ENCODE data around the gene KRTAP10-1. TPM values are rescaled to one million over a fixed set of nuclear protein-coding genes. Genes with fewer than 3 reads are reported as not detected.
A peak's percentile ranks its signal among the peaks of the same experiment; 100 is the strongest.
"Not testable (repeated sequence)": the region's sequence is repeated elsewhere in the genome, so short reads cannot be mapped to it uniquely, and the experiment has no call there.

The KRTAP10-1 gene
- total RNA-seq, 2 experiments from 2014 or later: not detected

DNA sequence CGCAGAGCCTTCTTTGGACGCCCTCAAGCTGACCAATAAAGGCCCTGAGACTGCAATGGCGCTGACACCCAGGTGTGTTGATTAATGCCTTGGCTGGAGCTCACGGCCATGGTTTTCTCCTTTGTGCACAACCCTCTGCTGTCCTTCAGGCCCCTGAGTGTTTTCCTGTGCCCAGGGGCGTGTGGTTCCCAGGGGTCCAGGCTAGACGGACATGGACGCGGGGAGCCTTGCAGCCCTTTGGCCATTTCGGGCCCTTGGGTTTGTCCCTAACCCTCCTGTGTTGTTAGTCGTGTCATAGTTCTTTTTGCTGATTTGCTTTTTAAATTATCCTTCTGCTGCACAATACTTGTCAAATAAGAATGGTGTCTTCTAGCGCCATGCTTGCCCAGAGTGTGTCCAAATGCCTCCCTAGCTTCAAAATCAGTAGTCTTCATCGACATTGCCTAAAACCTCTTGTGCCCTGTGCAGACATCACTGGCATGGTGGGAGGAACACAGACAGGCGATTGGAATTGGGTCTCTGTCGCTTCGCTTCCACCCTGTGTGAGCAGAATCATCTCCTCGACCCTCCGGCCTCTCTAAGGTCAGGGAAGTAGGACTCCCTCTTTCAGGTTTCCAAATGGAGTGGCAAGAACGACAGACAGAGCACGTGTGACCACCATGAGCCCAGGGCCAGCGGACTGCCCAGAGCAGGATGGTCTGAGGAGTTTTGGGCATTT lies 35.5 kb upstream of the KRTAP10-1 start:
- peak; percentile 25 for DNase-seq
- H3K9me3 Mint-ChIP-seq (ENCODE audit: low read depth): peaks cover 21% of the 10 kb centered on the region
- peaks cover 11% of the 10 kb centered on the region for H3K36me3 Mint-ChIP-seq
- CTCF ChIA-PET: interaction anchor here (1.0 to 1.1 kb wide), 2 partner anchors 28 to 218 kb away, joined by 3 to 5 read pairs; no protein-coding TSS in a partner anchor
- H3K4me3 Mint-ChIP-seq: no peak overlapping the region
- no peak overlapping the region for H3K27ac Mint-ChIP-seq
- ATAC-seq: no peak
- no peaks in the 10 kb centered on the region for H3K4me1 Mint-ChIP-seq
- H3K27me3 Mint-ChIP-seq: peaks cover 3% of the 10 kb centered on the region

DNA sequence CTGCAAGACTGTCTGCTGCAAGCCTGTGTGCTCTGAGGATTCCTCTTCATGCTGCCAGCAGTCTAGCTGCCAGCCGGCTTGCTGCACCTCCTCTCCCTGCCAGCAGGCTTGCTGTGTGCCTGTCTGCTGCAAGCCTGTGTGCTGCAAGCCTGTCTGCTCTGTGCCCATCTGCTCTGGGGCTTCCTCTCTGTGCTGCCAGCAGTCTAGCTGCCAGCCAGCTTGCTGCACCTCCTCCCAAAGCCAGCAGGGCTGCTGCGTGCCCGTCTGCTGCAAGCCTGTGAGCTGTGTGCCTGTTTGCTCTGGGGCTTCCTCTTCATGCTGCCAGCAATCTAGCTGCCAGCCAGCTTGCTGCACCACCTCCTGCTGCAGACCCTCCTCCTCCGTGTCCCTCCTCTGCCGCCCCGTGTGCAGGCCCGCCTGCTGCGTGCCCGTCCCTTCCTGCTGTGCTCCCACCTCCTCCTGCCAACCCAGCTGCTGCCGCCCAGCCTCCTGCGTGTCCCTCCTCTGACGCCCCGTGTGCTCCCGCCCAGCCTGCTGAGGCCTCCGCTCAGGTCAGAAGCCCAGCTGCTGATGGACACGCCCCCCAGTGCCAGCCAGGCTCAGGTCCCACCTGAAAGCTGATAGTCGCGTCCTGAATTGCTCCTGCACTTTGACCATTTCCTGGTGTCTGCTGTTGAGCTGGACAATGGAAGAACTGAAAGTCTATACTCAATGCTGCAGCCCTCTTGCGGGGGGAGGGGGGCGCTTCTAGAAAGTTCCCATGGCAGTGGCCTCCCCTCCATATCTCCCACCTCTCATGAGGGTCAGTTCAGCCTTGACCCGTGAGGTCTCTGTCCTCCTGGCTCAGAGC lies 34.7 kb upstream of the KRTAP10-1 start:
- H3K4me3 Mint-ChIP-seq: no peak overlapping the region
- H3K27me3 Mint-ChIP-seq: peaks cover 3% of the 10 kb centered on the region
- CTCF ChIA-PET: interaction anchor here (0.7 to 1.1 kb wide), 3 partner anchors 27 to 219 kb away, joined by 3 to 5 read pairs (median 4); no protein-coding TSS in a partner anchor
- H3K4me1 Mint-ChIP-seq: no peaks in the 10 kb centered on the region
- ATAC-seq (no peak), DNase-seq (peak; percentile 35)
- peaks cover 16% of the 10 kb centered on the region for H3K9me3 Mint-ChIP-seq (ENCODE audit: low read depth)
- peaks cover 8% of the 10 kb centered on the region for H3K36me3 Mint-ChIP-seq
- no peak overlapping the region for H3K27ac Mint-ChIP-seq

DNA sequence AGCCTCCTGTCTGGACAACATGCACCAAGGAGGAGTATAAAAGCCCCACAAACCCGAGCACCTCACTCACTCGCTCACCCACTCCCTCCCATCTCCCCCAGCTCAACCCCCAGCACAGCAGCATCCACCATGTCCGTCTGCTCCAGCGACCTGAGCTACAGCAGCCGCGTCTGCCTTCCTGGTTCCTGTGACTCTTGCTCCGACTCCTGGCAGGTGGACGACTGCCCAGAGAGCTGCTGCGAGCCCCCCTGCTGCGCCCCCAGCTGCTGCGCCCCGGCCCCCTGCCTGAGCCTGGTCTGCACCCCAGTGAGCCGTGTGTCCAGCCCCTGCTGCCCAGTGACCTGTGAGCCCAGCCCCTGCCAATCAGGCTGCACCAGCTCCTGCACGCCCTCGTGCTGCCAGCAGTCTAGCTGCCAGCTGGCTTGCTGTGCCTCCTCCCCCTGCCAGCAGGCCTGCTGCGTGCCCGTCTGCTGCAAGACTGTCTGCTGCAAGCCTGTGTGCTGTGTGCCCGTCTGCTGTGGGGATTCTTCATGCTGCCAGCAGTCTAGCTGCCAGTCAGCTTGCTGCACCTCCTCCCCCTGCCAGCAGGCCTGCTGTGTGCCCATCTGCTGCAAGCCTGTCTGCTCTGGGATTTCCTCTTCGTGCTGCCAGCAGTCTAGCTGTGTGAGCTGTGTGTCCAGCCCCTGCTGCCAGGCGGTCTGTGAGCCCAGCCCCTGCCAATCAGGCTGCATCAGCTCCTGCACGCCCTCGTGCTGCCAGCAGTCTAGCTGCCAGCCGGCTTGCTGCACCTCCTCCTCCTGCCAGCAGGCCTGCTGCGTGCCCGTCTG lies 33.8 kb upstream of the KRTAP10-1 start, which contains the start of gene KRTAP10-4:
TSS of gene KRTAP10-4 (plus strand) at position 100 of the 827 bp plus-strand sequence. CDS start at position 130, 30 bp downstream.
- H3K36me3 Mint-ChIP-seq, H3K27ac Mint-ChIP-seq, H3K4me3 Mint-ChIP-seq, ATAC-seq, H3K27me3 Mint-ChIP-seq, H3K4me1 Mint-ChIP-seq: not testable (repeated sequence)
- peak; percentile 15 for DNase-seq
- H3K9me3 Mint-ChIP-seq (ENCODE audit: low read depth): peaks cover 16% of the 10 kb centered on the region
- CTCF ChIA-PET: interaction anchor here (0.7 to 1.1 kb wide), 2 partner anchors 113 to 219 kb away, joined by 3 to 4 read pairs; no protein-coding TSS in a partner anchor

DNA sequence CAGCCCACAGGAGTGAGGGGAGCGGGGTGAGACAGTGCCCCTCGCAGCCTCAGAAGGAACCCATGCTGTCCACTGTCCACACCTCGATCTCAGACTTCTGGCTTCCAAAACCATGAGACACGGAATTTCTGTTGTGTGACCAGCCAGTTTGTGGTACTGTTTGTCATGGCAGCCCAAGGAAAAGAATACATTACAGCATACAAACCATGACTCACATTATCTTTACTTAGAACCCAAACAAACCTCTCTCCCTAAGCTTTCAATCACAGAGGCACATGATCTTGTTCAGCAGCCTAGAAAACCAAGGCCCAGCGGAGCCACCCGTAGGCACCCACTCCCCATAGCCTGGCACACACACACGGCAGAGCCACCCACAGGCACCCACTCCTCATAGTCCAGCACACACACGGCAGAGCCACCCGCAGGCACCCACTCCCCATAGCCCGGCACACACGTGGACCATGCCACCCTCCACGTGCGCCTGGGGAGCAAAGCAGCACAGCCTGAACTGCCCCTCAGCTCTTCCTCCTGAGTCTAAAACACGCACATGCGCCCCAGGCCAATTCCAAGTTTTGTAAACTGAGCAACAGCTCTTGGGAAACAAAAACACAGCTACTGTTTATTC lies 33.1 kb upstream of the KRTAP10-1 start:
- CTCF ChIA-PET: no interaction called here
- Mint-ChIP-seq H3K9me3 (ENCODE audit: low read depth) (peaks cover 13% of the 10 kb centered on the region), H3K27me3 (peaks cover 3% of the 10 kb centered on the region), H3K4me3 (no peak overlapping the region), H3K36me3 (peaks cover 4% of the 10 kb centered on the region), H3K4me1 (no peaks in the 10 kb centered on the region), H3K27ac (no peak overlapping the region)
- DNase-seq (peak; percentile 23), ATAC-seq (no peak)

DNA sequence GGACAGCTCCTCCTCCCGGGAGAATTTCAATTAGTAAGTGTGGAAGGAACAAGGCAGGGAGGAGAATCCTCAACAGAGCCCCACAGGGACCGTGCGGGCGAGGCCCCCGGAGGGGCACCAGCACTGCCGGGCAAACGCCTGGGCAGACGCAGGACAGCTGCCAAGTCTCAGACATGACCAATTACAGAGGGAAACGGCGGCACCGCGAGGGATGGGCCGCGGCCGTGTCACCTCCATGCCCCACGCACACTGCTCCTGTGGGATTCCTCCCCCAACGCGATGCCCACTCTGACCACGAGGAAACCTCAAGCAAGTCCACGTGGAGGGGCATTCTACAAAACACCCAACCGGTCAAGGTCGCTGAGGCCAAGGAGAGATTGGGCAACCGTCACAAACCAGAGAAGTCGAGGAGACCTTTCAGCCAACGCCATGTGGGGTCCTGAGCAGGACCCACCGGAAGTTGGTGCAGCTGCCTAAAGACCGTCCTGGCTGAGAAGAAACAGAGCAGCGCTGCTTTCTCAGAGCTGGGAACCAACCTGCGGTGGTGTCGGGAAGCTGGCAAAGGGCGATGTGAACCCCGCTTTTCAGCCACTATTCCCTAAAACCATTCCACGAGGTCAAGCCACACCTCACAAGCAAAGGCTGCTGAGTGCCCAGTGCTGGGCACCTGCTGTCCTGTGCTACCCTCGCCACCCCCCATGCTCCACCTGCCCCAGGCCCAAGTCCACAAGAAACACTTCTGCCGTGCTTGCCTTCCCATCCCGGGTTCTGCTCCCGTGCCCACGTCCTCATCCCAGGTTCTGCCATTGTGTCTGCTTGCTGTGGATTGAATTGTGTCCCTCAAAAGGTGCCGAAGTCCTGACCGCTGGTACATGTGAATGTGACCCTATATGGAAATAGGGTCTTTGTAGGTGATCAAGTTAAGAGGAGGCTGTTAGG lies 32.1 kb upstream of the KRTAP10-1 start:
- Mint-ChIP-seq H3K27me3 (peaks cover 3% of the 10 kb centered on the region), H3K4me3 (no peak overlapping the region), H3K27ac (no peak overlapping the region), H3K9me3 (ENCODE audit: low read depth) (peaks cover 5% of the 10 kb centered on the region), H3K4me1 (no peaks in the 10 kb centered on the region), H3K36me3 (no peaks in the 10 kb centered on the region)
- CTCF ChIA-PET: no interaction called here
- DNase-seq (peak; percentile 39), ATAC-seq (no peak)

DNA sequence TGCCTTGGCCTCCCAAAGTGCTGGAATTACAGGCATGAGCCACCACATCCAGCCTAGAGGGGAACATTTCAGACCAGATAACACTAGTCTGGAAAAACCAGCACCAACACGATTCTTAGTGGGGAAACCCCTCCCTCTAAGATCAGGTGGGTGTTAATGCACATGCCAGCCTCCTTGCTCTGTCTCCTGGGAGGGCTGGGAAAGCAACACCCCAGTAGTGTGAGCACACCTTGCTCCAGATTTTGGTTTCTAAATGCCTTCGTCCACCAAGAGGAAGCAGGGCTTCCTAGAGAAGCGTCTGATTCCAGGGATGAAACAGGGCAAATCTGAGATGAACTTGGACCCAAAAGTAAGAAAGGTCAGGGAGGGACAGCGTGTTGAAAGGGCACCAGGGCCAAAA lies 31.3 kb upstream of the KRTAP10-1 start:
- DNase-seq (peak; percentile 16), ATAC-seq (no peak)
- CTCF ChIA-PET: no interaction called here
- Mint-ChIP-seq H3K4me1 (no peaks in the 10 kb centered on the region), H3K36me3 (no peaks in the 10 kb centered on the region), H3K27ac (no peak overlapping the region), H3K9me3 (ENCODE audit: low read depth) (peaks cover 2% of the 10 kb centered on the region), H3K27me3 (peaks cover 3% of the 10 kb centered on the region), H3K4me3 (no peak overlapping the region)

DNA sequence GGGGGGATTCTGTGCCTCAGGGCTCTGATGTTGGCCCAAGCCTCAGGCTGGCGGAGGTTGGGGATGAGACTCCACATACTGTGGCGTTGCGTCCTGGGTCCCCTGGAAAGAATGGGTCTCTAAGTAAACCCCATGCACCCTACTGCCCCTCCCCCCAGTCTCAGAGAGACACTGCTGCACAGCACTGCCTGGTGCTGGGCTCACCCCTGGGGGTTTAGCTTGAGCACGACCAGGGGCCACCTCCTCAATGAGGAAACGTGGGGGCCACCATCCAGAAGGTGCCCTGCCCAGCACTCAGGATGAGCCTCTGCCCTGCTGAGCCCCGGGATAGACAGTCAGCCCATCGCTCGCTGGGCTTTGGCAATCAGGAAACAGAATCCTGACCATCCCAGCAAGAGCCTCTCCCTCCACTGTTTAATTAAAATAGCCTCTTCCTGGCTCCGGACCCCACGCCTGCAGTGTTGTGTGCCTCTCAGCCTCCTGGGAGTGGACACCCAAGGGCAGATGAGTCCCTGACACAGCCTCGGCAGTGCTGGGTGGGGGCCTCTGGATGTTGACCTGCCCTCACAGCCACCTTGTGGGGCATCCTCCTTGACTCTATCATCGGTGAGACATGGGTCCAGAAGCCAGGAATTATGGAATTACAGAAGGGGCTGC lies 30.0 kb upstream of the KRTAP10-1 start:
- Mint-ChIP-seq H3K27me3 (peaks cover 3% of the 10 kb centered on the region), H3K4me1 (peaks cover 6% of the 10 kb centered on the region), H3K27ac (no peak overlapping the region), H3K36me3 (no peaks in the 10 kb centered on the region), H3K9me3 (ENCODE audit: low read depth) (no peaks in the 10 kb centered on the region), H3K4me3 (no peak overlapping the region)
- ATAC-seq: no peak
- DNase-seq: peak; percentile 34
- CTCF ChIA-PET: no interaction called here

DNA sequence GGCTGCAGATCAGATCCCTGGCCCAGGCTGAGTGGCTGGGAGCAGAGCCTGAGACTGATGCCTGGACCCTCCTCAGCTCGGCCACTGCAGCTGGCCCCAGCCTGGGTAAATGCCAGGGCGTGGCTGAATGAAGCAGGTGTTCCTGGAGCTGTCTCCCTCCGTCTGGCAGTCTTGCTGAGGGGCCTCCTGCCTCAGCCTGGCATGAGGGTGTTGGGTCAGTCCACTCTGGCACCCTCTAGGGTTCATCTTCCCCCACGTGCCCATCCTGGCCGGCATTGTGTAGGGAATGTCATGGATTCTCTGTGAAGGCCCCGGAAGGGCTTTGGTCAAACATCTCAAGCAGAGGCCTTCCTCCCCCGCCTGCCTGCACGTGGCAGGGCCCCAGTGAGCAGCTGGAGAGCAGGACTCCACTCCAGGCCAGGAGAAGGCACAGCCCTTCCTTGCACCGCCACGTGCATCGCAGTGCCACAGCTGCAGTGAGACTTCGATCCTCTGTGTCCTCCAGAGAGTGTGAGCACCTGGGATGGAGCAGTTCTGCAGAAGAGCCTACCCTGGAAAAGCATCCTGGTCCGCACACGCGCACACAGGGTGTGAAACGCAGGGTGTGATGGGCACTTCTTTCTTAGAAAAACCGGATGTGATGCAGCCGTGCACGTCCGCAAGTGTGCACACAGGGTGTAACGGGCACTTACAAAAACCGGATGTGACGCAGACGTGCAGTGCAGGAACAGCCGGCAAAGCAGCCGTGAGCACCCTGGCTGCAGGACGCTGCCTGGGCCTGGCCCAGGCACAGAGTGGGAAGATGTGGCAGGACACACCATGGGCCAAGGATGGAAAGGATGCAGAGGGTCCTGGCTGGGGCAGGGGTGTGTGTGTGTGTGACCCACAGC lies 28.9 kb upstream of the KRTAP10-1 start:
- CTCF ChIA-PET: no interaction called here
- Mint-ChIP-seq H3K4me1 (peaks cover 12% of the 10 kb centered on the region), H3K9me3 (ENCODE audit: low read depth) (no peaks in the 10 kb centered on the region), H3K27ac (peak overlapping the region; percentile 42), H3K36me3 (peaks cover under 1% of the 10 kb centered on the region), H3K4me3 (no peak overlapping the region), H3K27me3 (no peaks in the 10 kb centered on the region)
- DNase-seq: peak; percentile 34
- no peak for ATAC-seq

DNA sequence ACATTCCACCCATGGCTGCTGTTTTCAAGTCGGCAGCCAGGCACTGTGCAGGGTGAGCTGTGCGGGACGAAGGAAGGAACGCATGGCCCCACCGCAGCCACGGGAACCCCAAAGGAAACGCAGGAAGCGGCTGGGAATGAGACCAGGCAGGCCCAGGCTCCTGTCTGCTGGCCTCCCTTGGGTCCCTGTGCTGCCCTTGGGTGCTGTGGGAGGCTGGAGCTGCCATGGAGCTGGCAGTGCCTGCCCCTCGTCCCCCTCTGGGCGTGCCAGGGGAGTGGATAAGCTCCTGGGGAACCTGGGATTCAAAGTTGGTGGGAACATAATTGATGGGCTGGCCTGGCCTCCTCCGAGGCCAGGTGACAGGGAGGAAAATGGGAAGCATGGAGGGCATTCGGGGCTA lies 28.3 kb upstream of the KRTAP10-1 start:
- Mint-ChIP-seq H3K4me3 (no peak overlapping the region), H3K4me1 (peaks cover 12% of the 10 kb centered on the region), H3K36me3 (peaks cover 3% of the 10 kb centered on the region), H3K27ac (no peak overlapping the region), H3K9me3 (ENCODE audit: low read depth) (no peaks in the 10 kb centered on the region), H3K27me3 (no peaks in the 10 kb centered on the region)
- ATAC-seq (no peak), DNase-seq (peak; percentile 31)
- CTCF ChIA-PET: no interaction called here

DNA sequence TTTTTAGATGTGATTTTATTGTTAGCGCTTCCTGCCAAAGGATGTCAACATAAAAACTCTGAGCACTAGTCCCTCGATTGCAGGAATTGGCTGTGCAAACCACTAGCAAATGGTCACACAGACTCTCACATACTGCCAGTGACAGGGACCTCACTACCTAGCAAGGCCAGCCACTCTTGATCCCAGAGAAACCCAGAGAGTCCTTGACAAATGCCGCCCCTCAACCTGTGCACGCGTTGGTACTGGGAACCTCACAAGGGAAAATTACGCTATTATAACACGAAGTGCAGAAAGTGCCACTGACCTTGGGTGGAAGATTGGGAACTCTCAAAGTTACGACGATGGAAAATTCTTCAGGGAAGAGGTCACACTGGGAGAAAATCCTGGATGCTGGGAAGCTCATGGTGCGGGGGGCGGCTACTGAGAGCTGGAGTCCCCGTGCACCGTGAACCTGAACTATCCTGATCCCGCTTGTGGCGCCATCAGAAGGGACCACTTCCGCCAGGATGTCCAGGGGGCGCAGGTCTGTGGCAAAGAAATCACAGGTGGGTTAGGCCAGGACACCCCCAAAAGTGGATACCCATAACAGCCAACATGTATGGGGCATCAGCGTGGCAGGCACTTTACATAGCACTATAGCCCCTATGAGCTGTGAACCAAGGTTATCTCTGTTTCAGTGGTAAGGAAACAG lies 27.6 kb upstream of the KRTAP10-1 start:
- Mint-ChIP-seq H3K9me3 (ENCODE audit: low read depth) (no peaks in the 10 kb centered on the region), H3K27ac (no peak overlapping the region), H3K4me3 (no peak overlapping the region), H3K27me3 (peaks cover under 1% of the 10 kb centered on the region), H3K36me3 (peaks cover 4% of the 10 kb centered on the region), H3K4me1 (peaks cover 12% of the 10 kb centered on the region)
- DNase-seq (no peak), ATAC-seq (no peak)
- CTCF ChIA-PET: no interaction called here
